Epithelial cell of proximal tubule (primary cell): ENCODE measurements around the gene RASD2. TPM values are rescaled to one million over a fixed set of nuclear protein-coding genes. Genes with fewer than 3 reads are reported as not detected.

Experiments
- DNase-seq: peaks from one replicate; pipeline ENCODE4 v3.0.0-alpha.2; 2011; ENCODE audit warnings: low read depth
- H3K4me3 ChIP-seq: 2 replicates; pipeline ENCODE4 v1.5.1; 2011; ENCODE audit warnings: low read depth, mild to moderate bottlenecking, low read length
- CTCF ChIP-seq: conservative IDR thresholded peaks from 2 replicates; pipeline ENCODE4 v1.5.1; 2012; ENCODE audit warnings: low read depth, mild to moderate bottlenecking, low read length
- total RNA-seq: library from RNA; depleted of rRNA; stranded (reverse); fragments of >200 nt; gene quantifications from 2 replicates; pipeline ENCODE4 v1.2.3, GENCODE V29; 2015

Gene RASD2
- total RNA-seq, 1 donor from 2014 or later = 0.12 TPM

- H3K4me3 ChIP-seq = no peak overlapping the region
- no peak for DNase-seq
- TF ChIP-seq CTCF = no peak
Measured at GRCh38 chr22:35601743-35602615, 61.3 kb downstream of the RASD2 start.

Other genes with a start within 250 kb of the RASD2 start
- 17.2 and 24.0 TPM in 2 replicates for gene TOM1, start 240.9 kb upstream of the RASD2 start, total RNA-seq
- gene HMOX1, start 159.7 kb upstream of the RASD2 start, total RNA-seq = 10.5 and 21.8 TPM in 2 replicates
- 87.6 and 157 TPM in 2 replicates for gene MCM5, start 140.7 kb upstream of the RASD2 start, total RNA-seq
- not detected in 2 replicates for gene MB, start 76.5 kb downstream of the RASD2 start, total RNA-seq
- 5.4 and 6.5 TPM in 2 replicates for gene APOL6, start 107.6 kb downstream of the RASD2 start, total RNA-seq
- gene APOL5, start 177.0 kb downstream of the RASD2 start, total RNA-seq = not detected in 2 replicates